Natural killer cell (primary cell): ENCODE data around the gene WFIKKN1. TPM values are rescaled to one million over a fixed set of nuclear protein-coding genes. Genes with fewer than 3 reads are reported as not detected.

Source experiments
- ATAC-seq, 3 donors: fragments of 150-1000 bp in 2 of 3; fragments of 200-7000 bp in 1 of 3; cut with Tn5 transposase; 1 replicate in 1 of 3; 2 replicates in 2 of 3; pipeline ENCODE4 v1.10.0; 2021; ENCODE audit warnings: mild to moderate bottlenecking in 2 of 3, moderate library complexity in 2 of 3
- DNase-seq, 2 donors: peaks; one replicate each; pipeline versions ENCODE4 v3.0.0 to v3.0.0-alpha.2; 2013 to 2021; ENCODE audit warnings: mixed read lengths in 1 of 2
- H3K27ac ChIP-seq: one replicate; pipeline ENCODE4 v1.5.1; 2013; ENCODE audit warnings: mild to moderate bottlenecking, low read length
- H3K27me3 ChIP-seq: one replicate; pipeline ENCODE4 v1.6.1; 2013; ENCODE audit warnings: low read length; ENCODE audit not compliant: control insufficient read depth, insufficient read depth
- H3K36me3 ChIP-seq: one replicate; pipeline ENCODE4 v1.6.1; 2013; ENCODE audit warnings: low read length; ENCODE audit not compliant: control insufficient read depth, insufficient read depth
- H3K4me1 ChIP-seq: one replicate; pipeline ENCODE4 v1.6.1; 2013; ENCODE audit warnings: low read length; ENCODE audit not compliant: control insufficient read depth, insufficient read depth
- H3K4me3 ChIP-seq: one replicate; pipeline ENCODE4 v1.5.1; 2013; ENCODE audit warnings: low read length
- H3K9me3 ChIP-seq: one replicate; pipeline ENCODE4 v1.6.1; 2013; ENCODE audit warnings: low read length; ENCODE audit not compliant: control insufficient read depth, insufficient read depth
- H3K27ac Mint-ChIP-seq, 2 donors: one replicate each; pipeline ENCODE4 v1.8.0; 2022; ENCODE audit warnings: mild to moderate bottlenecking in 2 of 2, mixed read lengths in 2 of 2, moderate library complexity in 1 of 2
- H3K27me3 Mint-ChIP-seq, 2 donors: one replicate each; pipeline ENCODE4 v1.8.0; 2022; ENCODE audit warnings: low read depth in 2 of 2, mixed read lengths in 2 of 2
- H3K36me3 Mint-ChIP-seq: one replicate; pipeline ENCODE4 v1.8.0; 2022; ENCODE audit warnings: mixed read lengths
- H3K4me1 Mint-ChIP-seq, 2 donors: one replicate each; pipeline ENCODE4 v1.8.0; 2022; ENCODE audit warnings: mixed read lengths in 2 of 2
- H3K4me3 Mint-ChIP-seq: one replicate; pipeline ENCODE4 v1.8.0; 2022; ENCODE audit warnings: mild to moderate bottlenecking, moderate library complexity, mixed read lengths
- H3K9me3 Mint-ChIP-seq, 2 donors: one replicate each; pipeline ENCODE4 v1.8.0; 2022; ENCODE audit warnings: mixed read lengths in 2 of 2
- WGBS: methylation state at CpG from one replicate; pipeline ENCODE4 v1.1.7; 2013; ENCODE audit warnings: missing lambda C conversion rate; ENCODE audit not compliant: insufficient coverage; 5-methylcytosine and 5-hydroxymethylcytosine counted together
- intact Hi-C: fragments of 100-400 bp; cut with micrococcal nuclease; formaldehyde crosslinking; loops from one replicate; pipeline ENCODE4 v1.14.2; 2022
- total RNA-seq, 4 donors: library from RNA; stranded (reverse); fragments of 120-200 nt in 1 of 4; gene quantifications; one replicate each; pipeline versions ENCODE4 v1.2.3 to v1.2.4, GENCODE V29; 2013 to 2022
- TF ChIP-seq, protein P1 (sequence below): fragments of 200-600 bp; IDR thresholded peaks from one replicate; pipeline ENCODE4 v1.8.0; 2022; ENCODE audit warnings: antibody characterized with exemption

WFIKKN1 gene
- total RNA-seq, 3 donors from 2014 or later (not counting 1 experiment from before 2014, with no cell fraction given): 0.60 to 1.7 (median 0.75) TPM

DNA sequence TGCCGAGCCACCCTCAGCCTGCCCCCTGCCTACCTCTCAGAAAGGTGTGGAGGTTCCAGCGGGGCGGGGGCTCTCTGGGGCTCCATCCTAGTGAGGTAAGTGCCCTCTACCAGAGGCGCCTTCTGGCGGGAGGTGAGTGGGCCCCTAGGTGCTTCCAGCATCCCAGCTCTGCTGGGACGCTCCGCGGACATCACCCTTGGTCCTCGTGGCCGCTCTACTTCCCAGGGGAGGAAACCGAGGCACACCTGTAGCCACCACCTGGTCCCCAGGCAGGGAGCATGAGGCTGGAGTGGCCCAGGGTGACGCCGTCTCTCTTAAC lies 12.2 kb downstream of the WFIKKN1 start:
- ATAC-seq (no peak), DNase-seq (no peak)
- WGBS: 90% methylated on average over 11 of the region's 13 CpGs
- Histone ChIP-seq H3K27me3 (no peaks in the 10 kb centered on the region), H3K27ac (no peak overlapping the region), H3K4me1 (peaks cover 31% of the 10 kb centered on the region), H3K4me3 (no peak overlapping the region), H3K9me3 (no peaks in the 10 kb centered on the region), H3K36me3 (no peaks in the 10 kb centered on the region)
- H3K27ac Mint-ChIP-seq: no peak overlapping the region
- H3K4me1 Mint-ChIP-seq: peaks cover 0 to 13% of the 10 kb centered on the region in 2 donors
- no peaks in the 10 kb centered on the region for H3K9me3 Mint-ChIP-seq
- H3K27me3 Mint-ChIP-seq: no peaks in the 10 kb centered on the region
- peak overlapping the region; percentile 75 for H3K4me3 Mint-ChIP-seq
- intact Hi-C loops: no loop called here
- H3K36me3 Mint-ChIP-seq: no peaks in the 10 kb centered on the region
- TF ChIP-seq, protein P1, sequence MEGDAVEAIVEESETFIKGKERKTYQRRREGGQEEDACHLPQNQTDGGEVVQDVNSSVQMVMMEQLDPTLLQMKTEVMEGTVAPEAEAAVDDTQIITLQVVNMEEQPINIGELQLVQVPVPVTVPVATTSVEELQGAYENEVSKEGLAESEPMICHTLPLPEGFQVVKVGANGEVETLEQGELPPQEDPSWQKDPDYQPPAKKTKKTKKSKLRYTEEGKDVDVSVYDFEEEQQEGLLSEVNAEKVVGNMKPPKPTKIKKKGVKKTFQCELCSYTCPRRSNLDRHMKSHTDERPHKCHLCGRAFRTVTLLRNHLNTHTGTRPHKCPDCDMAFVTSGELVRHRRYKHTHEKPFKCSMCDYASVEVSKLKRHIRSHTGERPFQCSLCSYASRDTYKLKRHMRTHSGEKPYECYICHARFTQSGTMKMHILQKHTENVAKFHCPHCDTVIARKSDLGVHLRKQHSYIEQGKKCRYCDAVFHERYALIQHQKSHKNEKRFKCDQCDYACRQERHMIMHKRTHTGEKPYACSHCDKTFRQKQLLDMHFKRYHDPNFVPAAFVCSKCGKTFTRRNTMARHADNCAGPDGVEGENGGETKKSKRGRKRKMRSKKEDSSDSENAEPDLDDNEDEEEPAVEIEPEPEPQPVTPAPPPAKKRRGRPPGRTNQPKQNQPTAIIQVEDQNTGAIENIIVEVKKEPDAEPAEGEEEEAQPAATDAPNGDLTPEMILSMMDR: no peak

DNA sequence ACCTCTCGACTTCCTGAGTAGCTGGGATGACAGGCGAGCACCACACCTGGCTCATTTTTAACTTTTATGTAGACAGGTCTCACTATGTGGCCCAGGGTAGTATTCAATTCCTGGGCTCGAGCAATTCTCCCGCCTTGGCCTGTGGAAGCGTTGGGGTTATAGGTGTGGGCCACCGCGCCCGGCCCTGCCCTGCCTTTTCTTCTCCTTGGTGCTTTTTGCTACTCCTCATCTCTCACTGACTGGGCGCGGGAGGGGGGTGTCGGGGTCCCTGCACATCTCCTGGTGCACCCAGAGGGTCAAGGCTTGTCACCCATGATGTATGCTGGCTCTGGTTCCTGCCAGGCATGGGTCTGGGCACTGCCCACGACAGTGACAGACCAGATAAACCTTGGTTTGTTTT lies 13.8 kb downstream of the WFIKKN1 start:
- TF ChIP-seq, protein P1: no peak
- intact Hi-C loops: no loop called here
- Histone ChIP-seq H3K4me3 (no peak overlapping the region), H3K36me3 (no peaks in the 10 kb centered on the region), H3K4me1 (peaks cover 38% of the 10 kb centered on the region), H3K27ac (no peak overlapping the region), H3K9me3 (no peaks in the 10 kb centered on the region), H3K27me3 (no peaks in the 10 kb centered on the region)
- no peak overlapping the region for H3K27ac Mint-ChIP-seq
- peaks cover 0 to 18% of the 10 kb centered on the region in 2 donors for H3K4me1 Mint-ChIP-seq
- 96% methylated on average over 12 of the region's 12 CpGs for WGBS
- H3K4me3 Mint-ChIP-seq: peak overlapping the region; percentile 8
- no peaks in the 10 kb centered on the region for H3K9me3 Mint-ChIP-seq
- H3K27me3 Mint-ChIP-seq: no peaks in the 10 kb centered on the region
- DNase-seq (no peak), ATAC-seq (no peak)
- H3K36me3 Mint-ChIP-seq: no peaks in the 10 kb centered on the region

DNA sequence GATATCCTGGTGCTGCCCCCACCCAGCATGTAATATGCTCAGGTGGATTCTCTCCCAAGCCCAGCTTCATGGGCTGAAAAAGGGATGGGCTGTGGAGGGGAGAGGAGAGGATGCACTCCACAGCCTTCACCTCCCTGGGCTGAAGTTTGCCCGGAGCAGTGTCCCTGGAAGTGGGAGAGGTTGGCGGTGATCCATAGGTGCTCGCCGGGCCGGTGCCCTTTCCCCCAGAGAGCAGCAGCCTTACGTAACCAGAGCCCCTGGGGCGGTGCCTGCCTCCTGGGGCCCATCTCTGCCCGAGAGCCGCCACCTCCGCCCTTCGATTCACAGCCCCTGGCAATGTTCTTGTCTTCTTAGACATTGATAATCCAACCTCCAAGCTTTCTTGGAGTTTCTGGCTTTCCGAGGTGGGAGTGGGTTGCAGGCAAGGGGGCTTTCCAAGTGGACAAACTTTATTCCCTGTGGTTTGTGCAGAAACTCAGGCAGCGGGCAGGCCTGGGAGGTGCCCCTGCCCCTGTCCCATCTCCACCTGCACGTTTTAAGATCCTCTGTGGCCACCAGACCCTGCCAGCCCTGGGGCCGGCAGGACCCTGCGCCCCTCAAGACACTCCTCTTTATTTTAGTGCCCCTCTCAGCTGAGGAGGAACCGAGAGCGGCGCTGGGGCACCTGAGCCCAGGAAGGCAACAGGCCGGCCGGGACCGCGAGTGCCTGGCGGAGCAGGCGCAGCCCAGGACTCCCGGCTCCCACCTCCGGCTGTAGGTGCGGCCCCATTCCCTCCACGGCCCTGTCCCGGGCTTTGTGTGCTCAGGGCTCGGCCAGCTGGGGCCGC lies 15.3 kb downstream of the WFIKKN1 start:
- ATAC-seq: no peak
- DNase-seq: no peak
- H3K4me1 ChIP-seq: peaks cover 40% of the 10 kb centered on the region
- Mint-ChIP-seq H3K4me1 (peaks cover 0 to 17% of the 10 kb centered on the region in 2 donors), H3K4me3 (no peak overlapping the region), H3K27me3 (no peaks in the 10 kb centered on the region), H3K27ac (no peak overlapping the region), H3K36me3 (no peaks in the 10 kb centered on the region), H3K9me3 (no peaks in the 10 kb centered on the region)
- no peak overlapping the region for H3K27ac ChIP-seq
- H3K36me3 ChIP-seq: no peaks in the 10 kb centered on the region
- H3K27me3 ChIP-seq: no peaks in the 10 kb centered on the region
- TF ChIP-seq, protein P1: no peak
- intact Hi-C loops: no loop called here
- H3K4me3 ChIP-seq: no peak overlapping the region
- 94% methylated on average over 32 of the region's 32 CpGs for WGBS
- no peaks in the 10 kb centered on the region for H3K9me3 ChIP-seq

DNA sequence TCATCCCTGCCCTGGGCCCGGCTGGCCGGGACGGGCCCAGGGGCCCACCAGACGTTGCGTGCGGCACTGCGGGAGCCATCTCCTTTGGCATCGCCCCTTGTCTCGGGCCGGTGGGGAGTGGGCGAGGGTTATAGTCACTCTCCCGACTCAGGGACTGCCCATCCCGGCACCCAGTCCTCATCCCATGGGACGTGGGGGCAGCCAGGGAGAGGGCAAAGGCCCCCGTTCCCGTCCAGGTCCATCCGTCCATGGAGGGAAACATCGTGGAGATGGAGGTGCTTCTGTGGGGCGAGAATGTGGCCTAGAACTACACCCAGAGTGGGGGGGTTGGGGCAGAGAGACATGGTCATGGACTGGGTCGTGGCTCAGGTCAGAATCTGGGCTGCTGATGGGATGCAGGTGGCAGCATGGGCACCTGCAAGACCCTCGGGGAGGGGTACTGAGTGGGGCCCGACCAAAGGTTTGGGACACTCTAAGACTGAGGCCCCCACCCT lies 15.9 kb downstream of the WFIKKN1 start:
- Mint-ChIP-seq H3K4me3 (no peak overlapping the region), H3K36me3 (no peaks in the 10 kb centered on the region), H3K27me3 (no peaks in the 10 kb centered on the region), H3K9me3 (no peaks in the 10 kb centered on the region), H3K27ac (no peak overlapping the region), H3K4me1 (peaks cover 0 to 17% of the 10 kb centered on the region in 2 donors)
- Histone ChIP-seq H3K4me1 (peaks cover 35% of the 10 kb centered on the region), H3K27me3 (no peaks in the 10 kb centered on the region), H3K36me3 (no peaks in the 10 kb centered on the region), H3K9me3 (no peaks in the 10 kb centered on the region), H3K4me3 (no peak overlapping the region), H3K27ac (no peak overlapping the region)
- intact Hi-C loops: no loop called here
- TF ChIP-seq, protein P1: no peak
- ATAC-seq (no peak), DNase-seq (no peak)
- 94% methylated on average over 22 of the region's 22 CpGs for WGBS
